HG03175 (cell line): Measurements from ENCODE around the gene TMEM125.

Source experiments
- ATAC-seq: cut with Tn5 transposase; IDR thresholded peaks from one replicate; pipeline ENCODE4 v1.9.1; 2021; ENCODE audit warnings: mild to moderate bottlenecking, moderate library complexity; ENCODE audit not compliant: unreplicated experiment

The TMEM125 gene

GRCh38 chr1:43272576-43273571 lies 3.1 kb downstream of the TMEM125 start:
- no peak for ATAC-seq

- ATAC-seq, result no peak
Measured at GRCh38 chr1:43273708-43274107, 3.9 kb downstream of the TMEM125 start.

GRCh38 chr1:43274125-43274803 lies 4.5 kb downstream of the TMEM125 start:
- ATAC-seq, result no peak

- no peak for ATAC-seq
Measured at GRCh38 chr1:43274804-43275180, 5.0 kb downstream of the TMEM125 start.

GRCh38 chr1:43275826-43276620 lies 6.2 kb downstream of the TMEM125 start:
- no peak for ATAC-seq

- no peak for ATAC-seq
Measured at GRCh38 chr1:43276673-43277072, 6.9 kb downstream of the TMEM125 start.

GRCh38 chr1:43277116-43277876 lies 7.5 kb downstream of the TMEM125 start:
- no peak for ATAC-seq

- ATAC-seq, result no peak
Measured at GRCh38 chr1:43279161-43279560, 9.4 kb downstream of the TMEM125 start.

GRCh38 chr1:43279666-43280065 lies 9.9 kb downstream of the TMEM125 start:
- no peak for ATAC-seq

- no peak for ATAC-seq
Measured at GRCh38 chr1:43280692-43281091, 10.9 kb downstream of the TMEM125 start.

- ATAC-seq, result no peak
Measured at GRCh38 chr1:43282220-43283195, 12.7 kb downstream of the TMEM125 start.

GRCh38 chr1:43284065-43284464 lies 14.3 kb downstream of the TMEM125 start:
- no peak for ATAC-seq

- ATAC-seq, result no peak
Measured at GRCh38 chr1:43284546-43285110, 14.8 kb downstream of the TMEM125 start.

- ATAC-seq, result no peak
Measured at GRCh38 chr1:43285269-43285990, 15.6 kb downstream of the TMEM125 start, which contains the start of gene C1orf210. Gene C1orf210 (minus strand): TSS chr1:43285581. CDS start chr1:43283270, 2,311 bp downstream.

GRCh38 chr1:43286115-43286514 lies 16.3 kb downstream of the TMEM125 start:
- no peak for ATAC-seq

- ATAC-seq, result no peak
Measured at GRCh38 chr1:43286533-43286932, 16.8 kb downstream of the TMEM125 start.

- ATAC-seq, result no peak
Measured at GRCh38 chr1:43288058-43288784, 18.4 kb downstream of the TMEM125 start.
